ENCODE data around the gene CD99L2. TPM values are rescaled to one million over a fixed set of nuclear protein-coding genes. Genes with fewer than 3 reads are reported as not detected.

CD99L2 gene
- polyA plus RNA-seq, 1 donor, result 21.7 TPM

DNA sequence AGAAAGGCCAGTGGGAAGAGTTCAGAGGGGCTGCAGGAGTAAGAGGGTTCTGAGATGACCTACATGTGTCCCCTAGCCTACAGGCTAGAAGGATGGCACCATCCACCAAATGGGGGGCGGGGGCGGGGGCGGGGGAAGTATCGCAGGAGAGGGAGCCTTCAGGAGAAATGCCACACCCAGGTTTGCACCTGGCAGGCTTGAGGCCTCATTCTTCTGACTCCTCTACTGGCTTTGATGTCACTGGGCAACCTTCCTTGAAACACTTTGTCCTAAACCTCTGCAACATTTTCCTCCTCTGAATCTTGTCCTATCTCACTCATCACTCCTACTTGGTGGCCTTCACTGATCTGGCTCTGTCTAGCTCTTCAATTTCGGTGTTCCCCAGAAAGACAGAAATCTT lies 24.0 kb downstream of the CD99L2 start:
- no CpG with 5 or more reads among the region's 5 CpGs for WGBS (ENCODE audit: insufficient coverage, low lambda C conversion rate)
- H3K27me3 ChIP-seq (ENCODE audit: control insufficient read depth, insufficient read depth, low read length), result no peaks in the 10 kb centered on the region
- H3K36me3 ChIP-seq (ENCODE audit: control insufficient read depth, insufficient read depth, low read length), result no peaks in the 10 kb centered on the region
- no peaks in the 10 kb centered on the region for H3K9me3 ChIP-seq (ENCODE audit: control insufficient read depth, low read depth, low read length)
- no peak overlapping the region for H3K4me3 ChIP-seq (ENCODE audit: low read length)
- DNase-seq, result no peak
- H3K4me1 ChIP-seq (ENCODE audit: control insufficient read depth, insufficient read depth, low read length), result no peaks in the 10 kb centered on the region
- no peak overlapping the region for H3K27ac ChIP-seq (ENCODE audit: low read length)

DNA sequence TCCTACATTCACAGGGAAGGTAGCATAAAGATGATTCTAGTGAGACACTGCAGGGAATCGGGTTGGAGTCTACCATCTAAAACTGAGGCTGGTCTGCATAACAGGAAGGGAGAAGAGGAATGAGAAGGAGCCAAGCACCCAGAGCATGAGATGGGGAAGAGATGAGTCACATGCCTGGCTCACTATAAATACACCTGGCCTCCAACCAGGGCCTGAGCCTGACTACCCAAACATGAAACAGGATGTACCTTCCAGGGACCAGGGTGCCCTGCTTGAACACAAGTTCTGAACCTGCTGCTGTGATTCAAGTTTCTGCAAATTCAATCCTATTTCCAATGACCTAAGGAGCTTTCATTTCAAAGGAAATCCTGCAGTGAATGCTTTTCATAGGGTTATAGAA lies 24.9 kb downstream of the CD99L2 start:
- no peak for DNase-seq
- H3K4me3 ChIP-seq (ENCODE audit: low read length), result no peak overlapping the region
- no CpG with 5 or more reads among the region's 1 CpG for WGBS (ENCODE audit: insufficient coverage, low lambda C conversion rate)
- no peaks in the 10 kb centered on the region for H3K9me3 ChIP-seq (ENCODE audit: control insufficient read depth, low read depth, low read length)
- no peaks in the 10 kb centered on the region for H3K4me1 ChIP-seq (ENCODE audit: control insufficient read depth, insufficient read depth, low read length)
- no peaks in the 10 kb centered on the region for H3K36me3 ChIP-seq (ENCODE audit: control insufficient read depth, insufficient read depth, low read length)
- no peaks in the 10 kb centered on the region for H3K27me3 ChIP-seq (ENCODE audit: control insufficient read depth, insufficient read depth, low read length)
- no peak overlapping the region for H3K27ac ChIP-seq (ENCODE audit: low read length)

DNA sequence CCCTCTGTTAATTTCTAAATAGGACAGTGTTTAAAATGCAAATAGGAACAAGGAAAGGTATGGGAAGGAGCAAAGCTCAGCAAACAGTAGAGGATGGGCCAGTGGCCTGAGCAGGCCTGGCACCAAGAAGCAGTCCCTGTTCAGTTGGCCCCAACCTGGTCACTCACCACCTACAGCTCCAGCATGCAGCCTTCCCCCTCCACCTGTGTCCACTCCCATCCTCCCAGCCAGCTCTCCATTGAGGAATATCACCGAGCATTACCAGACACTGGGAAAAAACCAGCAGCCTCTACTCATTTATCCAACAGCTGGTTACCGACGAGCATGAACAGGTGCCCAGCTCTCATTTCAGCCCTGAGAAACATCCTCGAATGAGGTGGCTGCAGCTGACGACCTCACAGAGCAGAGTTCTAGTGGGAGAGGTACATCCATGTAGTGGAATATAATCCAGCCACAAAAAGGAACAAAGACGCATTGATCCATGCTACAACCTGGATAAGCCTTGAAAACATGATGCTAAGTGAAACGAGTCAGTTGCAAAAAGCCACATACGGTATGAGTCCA lies 25.6 kb downstream of the CD99L2 start:
- Histone ChIP-seq H3K36me3 (ENCODE audit: control insufficient read depth, insufficient read depth, low read length) (no peaks in the 10 kb centered on the region), H3K4me3 (ENCODE audit: low read length) (no peak overlapping the region), H3K27ac (ENCODE audit: low read length) (no peak overlapping the region), H3K4me1 (ENCODE audit: control insufficient read depth, insufficient read depth, low read length) (no peaks in the 10 kb centered on the region), H3K27me3 (ENCODE audit: control insufficient read depth, insufficient read depth, low read length) (no peaks in the 10 kb centered on the region), H3K9me3 (ENCODE audit: control insufficient read depth, low read depth, low read length) (no peaks in the 10 kb centered on the region)
- WGBS (ENCODE audit: insufficient coverage, low lambda C conversion rate), result no CpG with 5 or more reads among the region's 8 CpGs
- DNase-seq, result no peak

DNA sequence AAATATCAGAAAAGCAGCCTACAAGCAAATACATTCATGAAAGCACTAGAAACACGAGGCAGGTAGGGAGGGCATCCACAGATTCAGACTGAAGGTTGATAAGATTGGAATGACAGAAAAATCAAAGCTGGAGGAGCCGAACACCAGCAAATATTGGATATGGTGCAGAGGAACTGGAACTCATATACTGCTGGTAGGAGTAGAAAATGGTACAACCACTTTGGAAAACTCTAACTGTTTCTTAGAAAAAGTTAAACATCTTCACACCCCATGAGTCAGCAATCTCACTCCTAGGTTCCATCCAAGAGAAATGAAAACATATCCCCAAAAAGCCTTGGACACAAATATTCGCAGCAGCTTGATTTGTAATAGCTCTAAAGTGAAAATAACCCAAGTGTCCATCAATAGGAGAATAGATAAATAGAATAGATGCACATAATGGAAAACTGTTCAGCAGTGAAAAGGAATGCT lies 27.1 kb downstream of the CD99L2 start:
- no peaks in the 10 kb centered on the region for H3K27me3 ChIP-seq (ENCODE audit: control insufficient read depth, insufficient read depth, low read length)
- WGBS (ENCODE audit: insufficient coverage, low lambda C conversion rate), result no CpG with 5 or more reads among the region's 3 CpGs
- H3K27ac ChIP-seq (ENCODE audit: low read length), result no peak overlapping the region

DNA sequence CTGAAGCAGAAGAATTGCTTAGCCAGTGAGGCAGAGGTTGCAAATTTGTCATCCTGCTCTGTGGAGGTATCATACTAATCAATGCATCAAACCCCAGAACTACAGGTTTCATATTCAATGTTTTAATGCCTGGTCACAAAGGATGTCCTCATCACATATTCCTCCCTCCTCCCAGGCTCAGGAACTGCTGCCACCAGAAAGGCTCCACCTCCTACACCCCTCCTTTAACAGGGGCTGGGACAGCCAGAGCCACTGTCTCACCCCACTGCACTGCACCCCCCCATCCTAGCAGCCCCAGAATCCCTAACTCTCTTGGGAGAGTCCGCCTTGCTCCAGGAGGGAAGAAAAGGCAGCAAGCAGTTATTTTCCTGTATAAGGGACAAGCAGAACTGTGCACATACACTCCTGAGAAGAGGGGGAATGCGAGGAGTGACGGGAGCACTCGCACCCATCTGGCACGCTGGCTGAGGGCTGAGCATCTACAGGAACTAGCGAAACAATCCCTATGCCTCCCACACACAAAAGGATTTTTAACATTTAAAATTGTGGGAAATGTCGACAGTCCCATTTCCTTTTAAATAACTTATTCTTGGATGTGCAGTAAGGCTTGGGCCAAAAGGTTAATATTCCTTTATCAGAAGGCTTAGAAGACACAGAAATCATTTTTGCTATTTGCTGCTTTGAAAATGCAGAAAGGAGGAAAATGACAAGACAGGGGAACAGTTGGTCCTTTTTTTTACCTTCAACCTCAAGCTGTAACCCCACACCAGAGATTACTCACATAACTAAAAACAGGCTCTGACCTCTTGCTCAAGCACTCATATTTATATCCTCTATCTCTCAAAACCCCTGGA lies 27.8 kb downstream of the CD99L2 start:
- no peak overlapping the region for H3K4me3 ChIP-seq (ENCODE audit: low read length)
- no peaks in the 10 kb centered on the region for H3K9me3 ChIP-seq (ENCODE audit: control insufficient read depth, low read depth, low read length)
- no peaks in the 10 kb centered on the region for H3K4me1 ChIP-seq (ENCODE audit: control insufficient read depth, insufficient read depth, low read length)
- no peaks in the 10 kb centered on the region for H3K27me3 ChIP-seq (ENCODE audit: control insufficient read depth, insufficient read depth, low read length)
- H3K36me3 ChIP-seq (ENCODE audit: control insufficient read depth, insufficient read depth, low read length), result no peaks in the 10 kb centered on the region
- DNase-seq, result no peak
- H3K27ac ChIP-seq (ENCODE audit: low read length), result no peak overlapping the region
- no CpG with 5 or more reads among the region's 7 CpGs for WGBS (ENCODE audit: insufficient coverage, low lambda C conversion rate)

More for the DNA sequence above, 27.1 kb downstream of the CD99L2 start:
- Histone ChIP-seq H3K36me3 (ENCODE audit: control insufficient read depth, insufficient read depth, low read length) (no peaks in the 10 kb centered on the region), H3K9me3 (ENCODE audit: control insufficient read depth, low read depth, low read length) (no peaks in the 10 kb centered on the region), H3K4me1 (ENCODE audit: control insufficient read depth, insufficient read depth, low read length) (no peaks in the 10 kb centered on the region), H3K4me3 (ENCODE audit: low read length) (no peak overlapping the region)
- no peak for DNase-seq

DNA sequence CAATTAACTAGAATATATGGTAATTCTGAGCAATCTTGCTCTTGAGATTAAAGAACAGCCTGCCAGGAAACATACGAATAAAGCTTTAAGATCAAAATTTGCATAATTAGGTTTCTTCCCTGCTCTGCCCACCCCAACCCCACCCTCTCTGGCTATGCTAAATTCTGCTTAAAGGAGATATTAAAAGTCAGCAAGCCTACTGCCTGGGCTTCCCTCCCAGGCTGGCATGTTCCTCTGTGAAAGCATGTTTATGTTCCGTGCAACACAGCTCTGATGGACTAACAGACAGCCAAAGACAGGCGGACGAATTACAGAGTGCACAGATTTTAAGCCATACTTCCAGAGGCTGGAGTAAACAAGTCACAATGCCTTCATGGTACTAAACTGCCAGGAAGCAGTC lies 28.4 kb downstream of the CD99L2 start:
- DNase-seq, result no peak
- Histone ChIP-seq H3K4me3 (ENCODE audit: low read length) (no peak overlapping the region), H3K4me1 (ENCODE audit: control insufficient read depth, insufficient read depth, low read length) (no peaks in the 10 kb centered on the region), H3K36me3 (ENCODE audit: control insufficient read depth, insufficient read depth, low read length) (no peaks in the 10 kb centered on the region), H3K27ac (ENCODE audit: low read length) (no peak overlapping the region), H3K27me3 (ENCODE audit: control insufficient read depth, insufficient read depth, low read length) (no peaks in the 10 kb centered on the region), H3K9me3 (ENCODE audit: control insufficient read depth, low read depth, low read length) (no peaks in the 10 kb centered on the region)
- no CpG with 5 or more reads among the region's 4 CpGs for WGBS (ENCODE audit: insufficient coverage, low lambda C conversion rate)

DNA sequence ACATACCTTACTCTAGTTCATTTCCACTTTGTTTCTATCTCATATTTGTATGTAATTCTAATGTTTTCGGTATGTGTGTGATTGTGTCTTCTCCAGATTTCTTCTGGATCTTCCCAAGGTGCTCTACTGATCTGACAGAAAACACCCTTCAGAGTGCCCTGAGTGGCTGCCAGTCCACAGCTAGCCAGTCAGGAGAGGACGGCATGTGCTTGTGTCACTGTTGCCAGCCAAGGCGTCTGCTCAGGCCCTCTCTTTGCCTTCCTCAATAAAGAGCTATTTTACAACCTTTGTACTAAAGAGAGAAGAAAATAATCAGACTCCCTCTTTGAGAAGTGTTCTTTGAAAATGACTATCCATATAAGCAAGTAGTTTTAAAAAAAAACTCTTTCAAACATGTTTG lies 29.0 kb downstream of the CD99L2 start:
- no peaks in the 10 kb centered on the region for H3K4me1 ChIP-seq (ENCODE audit: control insufficient read depth, insufficient read depth, low read length)
- H3K9me3 ChIP-seq (ENCODE audit: control insufficient read depth, low read depth, low read length), result no peaks in the 10 kb centered on the region
- no CpG with 5 or more reads among the region's 3 CpGs for WGBS (ENCODE audit: insufficient coverage, low lambda C conversion rate)
- no peaks in the 10 kb centered on the region for H3K36me3 ChIP-seq (ENCODE audit: control insufficient read depth, insufficient read depth, low read length)
- no peak overlapping the region for H3K4me3 ChIP-seq (ENCODE audit: low read length)
- DNase-seq, result peak in 1 of 2 donors; percentile 3
- H3K27me3 ChIP-seq (ENCODE audit: control insufficient read depth, insufficient read depth, low read length), result no peaks in the 10 kb centered on the region
- no peak overlapping the region for H3K27ac ChIP-seq (ENCODE audit: low read length)

DNA sequence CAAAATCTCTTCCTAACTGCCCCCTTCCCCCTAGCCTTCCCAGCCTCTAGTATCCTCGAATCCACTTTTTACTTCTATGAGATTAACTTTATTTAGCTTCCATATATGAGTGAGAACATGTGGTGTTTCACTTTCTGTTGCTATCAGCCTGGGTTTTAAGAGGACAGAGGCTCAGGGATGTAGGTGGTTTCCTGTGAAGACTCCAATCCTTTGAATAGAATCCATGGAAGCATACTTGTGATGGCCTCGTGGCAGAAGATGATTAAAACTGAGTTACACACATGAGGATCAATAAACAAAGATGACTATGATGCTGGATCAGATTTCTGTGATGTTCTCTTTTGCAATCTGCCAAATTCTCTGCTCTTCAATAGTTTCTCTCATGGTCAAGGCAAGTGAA lies 29.8 kb downstream of the CD99L2 start:
- Histone ChIP-seq H3K36me3 (ENCODE audit: control insufficient read depth, insufficient read depth, low read length) (no peaks in the 10 kb centered on the region), H3K9me3 (ENCODE audit: control insufficient read depth, low read depth, low read length) (no peaks in the 10 kb centered on the region), H3K4me1 (ENCODE audit: control insufficient read depth, insufficient read depth, low read length) (no peaks in the 10 kb centered on the region), H3K27ac (ENCODE audit: low read length) (no peak overlapping the region), H3K4me3 (ENCODE audit: low read length) (no peak overlapping the region), H3K27me3 (ENCODE audit: control insufficient read depth, insufficient read depth, low read length) (no peaks in the 10 kb centered on the region)
- DNase-seq, result no peak
- WGBS (ENCODE audit: insufficient coverage, low lambda C conversion rate), result no CpG with 5 or more reads among the region's 2 CpGs

DNA sequence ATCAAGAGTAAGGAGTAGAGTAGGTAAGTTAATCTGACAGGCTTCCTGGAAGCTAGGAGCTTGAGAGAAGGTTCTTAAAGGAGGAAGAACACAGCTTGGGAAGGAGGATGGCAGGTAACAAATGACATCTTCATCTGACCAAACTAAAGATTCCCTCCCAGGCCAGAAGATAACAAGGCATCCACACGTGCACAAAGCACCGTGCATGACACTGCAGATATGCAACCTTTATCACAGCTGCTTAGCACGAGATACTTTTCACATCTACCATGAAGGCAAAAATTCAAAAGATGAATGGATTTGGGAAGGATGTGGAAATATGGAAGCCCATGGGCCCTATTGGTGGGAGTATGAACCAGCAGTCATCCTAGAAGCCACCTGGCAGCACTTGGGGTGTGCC lies 34.3 kb downstream of the CD99L2 start:
- Histone ChIP-seq H3K27me3 (ENCODE audit: control insufficient read depth, insufficient read depth, low read length) (no peaks in the 10 kb centered on the region), H3K27ac (ENCODE audit: low read length) (no peak overlapping the region), H3K36me3 (ENCODE audit: control insufficient read depth, insufficient read depth, low read length) (no peaks in the 10 kb centered on the region), H3K9me3 (ENCODE audit: control insufficient read depth, low read depth, low read length) (no peaks in the 10 kb centered on the region), H3K4me3 (ENCODE audit: low read length) (no peak overlapping the region), H3K4me1 (ENCODE audit: control insufficient read depth, insufficient read depth, low read length) (no peaks in the 10 kb centered on the region)
- no peak for DNase-seq
- no CpG with 5 or more reads among the region's 3 CpGs for WGBS (ENCODE audit: insufficient coverage, low lambda C conversion rate)

DNA sequence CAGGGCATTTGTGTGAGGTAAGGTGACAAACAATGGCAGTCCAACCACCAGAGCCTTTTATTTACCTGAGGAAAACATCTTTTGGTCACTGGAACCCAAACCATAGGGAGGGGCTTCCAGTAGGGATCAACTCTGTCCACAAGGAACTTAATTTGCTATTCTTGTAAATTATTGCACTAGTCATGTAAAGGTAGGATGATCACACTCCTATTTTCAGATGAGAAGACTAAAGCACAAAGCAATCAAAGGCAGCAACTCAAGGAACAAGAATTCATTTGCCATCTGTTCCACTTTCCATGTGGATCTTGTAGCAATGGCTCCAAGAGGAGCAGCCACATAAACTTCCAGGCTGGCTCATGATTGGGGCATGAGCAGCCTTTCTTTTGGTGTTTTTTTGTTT lies 35.3 kb downstream of the CD99L2 start:
- Histone ChIP-seq H3K4me1 (ENCODE audit: control insufficient read depth, insufficient read depth, low read length) (no peaks in the 10 kb centered on the region), H3K9me3 (ENCODE audit: control insufficient read depth, low read depth, low read length) (no peaks in the 10 kb centered on the region), H3K27ac (ENCODE audit: low read length) (no peak overlapping the region), H3K27me3 (ENCODE audit: control insufficient read depth, insufficient read depth, low read length) (no peaks in the 10 kb centered on the region), H3K36me3 (ENCODE audit: control insufficient read depth, insufficient read depth, low read length) (no peaks in the 10 kb centered on the region), H3K4me3 (ENCODE audit: low read length) (no peak overlapping the region)
- no peak for DNase-seq

DNA sequence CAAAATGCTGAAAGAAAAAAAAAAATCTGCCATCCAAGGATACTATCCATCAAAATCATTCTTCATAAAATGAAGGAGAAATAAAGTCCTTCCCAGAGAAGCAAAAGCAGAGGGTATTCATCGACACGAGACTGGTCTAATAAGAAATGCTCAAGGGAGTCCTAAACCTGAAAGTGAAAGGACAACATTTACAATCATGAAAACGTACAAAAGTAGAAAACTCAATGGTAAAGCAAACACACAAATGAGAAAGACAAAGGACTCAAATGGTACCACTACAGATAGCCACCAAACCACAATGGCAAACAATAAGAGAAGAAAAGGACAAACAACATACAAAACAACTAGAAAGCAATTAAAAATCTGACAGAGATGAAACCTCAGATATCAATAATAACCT lies 41.0 kb downstream of the CD99L2 start:
- Histone ChIP-seq H3K36me3 (ENCODE audit: control insufficient read depth, insufficient read depth, low read length) (no peaks in the 10 kb centered on the region), H3K4me1 (ENCODE audit: control insufficient read depth, insufficient read depth, low read length) (no peaks in the 10 kb centered on the region), H3K27ac (ENCODE audit: low read length) (no peak overlapping the region), H3K9me3 (ENCODE audit: control insufficient read depth, low read depth, low read length) (no peaks in the 10 kb centered on the region), H3K4me3 (ENCODE audit: low read length) (no peak overlapping the region), H3K27me3 (ENCODE audit: control insufficient read depth, insufficient read depth, low read length) (no peaks in the 10 kb centered on the region)
- WGBS (ENCODE audit: insufficient coverage, low lambda C conversion rate), result no CpG with 5 or more reads among the region's 3 CpGs
- DNase-seq, result no peak
